Measurements from ENCODE around the gene CCNY.

- TF ChIP-seq CTCF (IDR thresholded peaks at IDR 0.05; ENCODE audit: poor library complexity), result peak; percentile 28
- TF ChIP-seq EZH2 (IDR thresholded peaks at IDR 0.05; ENCODE audit: borderline replicate concordance), result no peak
Observed at GRCh38 chr10:35613597-35614226, 277.4 kb downstream of the CCNY start.

All from hepatocyte (in vitro differentiated cells).